Activated CD4-positive, alpha-beta T cell treated with anti-CD3 and anti-CD28 coated beads, Interleukin-2, amount 10 ng/mL, durations not matched to agents 24 days and 14 days (primary cell): Measurements from ENCODE around the gene NCOA1. TPM values are rescaled to one million over a fixed set of nuclear protein-coding genes. Genes with fewer than 3 reads are reported as not detected.

Experiments
- DNase-seq: peaks from one replicate; pipeline ENCODE4 v3.0.0; 2022
- H3K27ac Mint-ChIP-seq: one replicate; pipeline ENCODE4 v1.8.0; 2022; ENCODE audit warnings: mild to moderate bottlenecking, mixed read lengths
- H3K27me3 Mint-ChIP-seq: one replicate; pipeline ENCODE4 v1.8.0; 2022; ENCODE audit warnings: mixed read lengths
- H3K36me3 Mint-ChIP-seq: one replicate; pipeline ENCODE4 v1.8.0; 2022; ENCODE audit warnings: low read depth, mild to moderate bottlenecking, mixed read lengths
- H3K4me1 Mint-ChIP-seq: one replicate; pipeline ENCODE4 v1.8.0; 2021; ENCODE audit warnings: mixed read lengths
- H3K4me3 Mint-ChIP-seq: one replicate; pipeline ENCODE4 v1.8.0; 2022; ENCODE audit warnings: mild to moderate bottlenecking, moderate library complexity, mixed read lengths
- H3K9me3 Mint-ChIP-seq: one replicate; pipeline ENCODE4 v1.8.0; 2021; ENCODE audit warnings: mixed read lengths
- intact Hi-C: fragments of 100-400 bp; cut with micrococcal nuclease; formaldehyde crosslinking; loops from one replicate; pipeline ENCODE4 v1.15.1; 2023
- total RNA-seq: library from RNA; stranded (reverse); gene quantifications from 2 replicates; pipeline ENCODE4 v1.2.3, GENCODE V29; 2022

Gene NCOA1
- total RNA-seq, 1 donor from 2014 or later: 25.9 TPM

DNA sequence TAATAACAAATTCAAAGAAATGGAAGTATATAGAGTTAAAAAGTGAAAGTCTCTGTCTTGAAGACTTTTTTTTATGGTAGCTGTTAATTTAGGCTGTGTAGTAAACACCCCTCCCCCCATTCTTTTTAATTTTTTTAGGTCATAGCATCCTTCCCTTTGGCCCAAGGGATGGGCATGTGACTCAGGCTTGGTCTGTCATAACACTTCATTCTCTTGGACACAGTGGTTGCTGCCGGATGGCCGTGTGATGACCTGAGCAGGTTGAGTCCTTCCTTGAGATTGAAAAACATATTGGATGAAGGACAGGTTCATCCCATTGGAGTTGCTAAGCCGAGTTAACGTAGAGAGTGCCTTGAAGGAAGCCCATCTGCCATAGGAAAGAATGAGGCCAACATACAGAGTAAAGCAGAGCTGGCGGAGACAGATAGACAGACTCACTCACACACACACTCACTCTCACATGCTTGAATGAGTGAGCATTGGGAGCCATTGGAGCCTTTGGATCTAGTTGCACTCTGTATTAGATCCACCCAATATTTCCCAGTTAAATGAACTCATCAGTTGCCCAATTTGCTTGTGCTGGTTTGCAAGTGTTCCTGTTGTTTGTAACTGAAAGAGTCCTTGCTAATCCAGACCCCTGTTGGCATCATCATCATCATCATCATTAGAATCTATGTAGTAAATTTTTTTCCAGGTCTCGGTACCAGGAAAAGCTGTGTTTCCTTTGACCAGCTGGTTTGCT, 14.7 kb downstream of the NCOA1 start:
- Mint-ChIP-seq H3K4me3 (no peak overlapping the region), H3K27me3 (no peaks in the 10 kb centered on the region), H3K27ac (no peak overlapping the region), H3K4me1 (peaks cover 15% of the 10 kb centered on the region), H3K36me3 (no peaks in the 10 kb centered on the region), H3K9me3 (no peaks in the 10 kb centered on the region)
- intact Hi-C loops: no loop called here
- no peak for DNase-seq

DNA sequence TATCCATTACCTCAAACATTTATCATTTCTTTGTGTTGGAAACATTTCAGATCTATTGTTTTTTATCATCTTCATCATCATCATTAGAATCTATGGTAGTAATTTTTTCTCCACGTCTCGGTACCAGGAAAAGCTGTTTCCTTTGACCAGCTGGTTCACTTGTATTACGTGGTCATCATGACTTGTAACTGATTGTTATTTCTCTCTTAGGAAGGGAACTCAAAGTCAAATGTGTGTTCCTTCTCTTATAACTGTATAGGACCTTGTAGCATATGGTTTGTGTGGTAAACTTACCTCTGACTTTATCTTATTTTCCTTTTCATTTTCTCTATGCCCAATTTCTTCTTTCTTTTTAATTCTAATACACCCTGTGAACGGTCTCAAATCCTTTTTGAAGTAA, 16.5 kb downstream of the NCOA1 start:
- DNase-seq: no peak
- peaks cover 23% of the 10 kb centered on the region for H3K4me1 Mint-ChIP-seq
- H3K36me3 Mint-ChIP-seq: peaks cover 2% of the 10 kb centered on the region
- intact Hi-C loops: no loop called here
- H3K27ac Mint-ChIP-seq: no peak overlapping the region
- no peaks in the 10 kb centered on the region for H3K9me3 Mint-ChIP-seq
- no peak overlapping the region for H3K4me3 Mint-ChIP-seq
- H3K27me3 Mint-ChIP-seq: no peaks in the 10 kb centered on the region

DNA sequence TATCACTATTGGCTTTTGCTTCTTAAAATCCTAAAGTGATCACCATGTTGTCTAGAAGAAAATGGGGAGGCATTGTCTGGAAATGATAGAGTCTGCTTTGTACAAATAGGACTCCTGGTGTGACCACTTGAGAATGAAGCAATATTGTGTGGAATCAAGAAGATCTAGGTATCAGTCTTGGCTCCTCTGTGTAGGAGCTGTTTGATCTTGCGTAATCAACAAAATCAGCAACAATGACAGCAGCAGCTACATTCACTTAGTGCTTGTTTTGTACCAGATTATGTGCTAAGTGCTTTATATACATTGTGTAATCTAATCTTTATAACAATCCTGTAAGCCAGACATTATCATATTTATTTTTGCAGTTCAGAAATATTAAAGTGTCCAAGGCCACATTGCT, 17.8 kb downstream of the NCOA1 start:
- H3K36me3 Mint-ChIP-seq: peaks cover 2% of the 10 kb centered on the region
- H3K4me3 Mint-ChIP-seq: no peak overlapping the region
- DNase-seq: no peak
- no peak overlapping the region for H3K27ac Mint-ChIP-seq
- no peaks in the 10 kb centered on the region for H3K27me3 Mint-ChIP-seq
- H3K9me3 Mint-ChIP-seq: no peaks in the 10 kb centered on the region
- intact Hi-C loops: no loop called here
- H3K4me1 Mint-ChIP-seq: peaks cover 26% of the 10 kb centered on the region

DNA sequence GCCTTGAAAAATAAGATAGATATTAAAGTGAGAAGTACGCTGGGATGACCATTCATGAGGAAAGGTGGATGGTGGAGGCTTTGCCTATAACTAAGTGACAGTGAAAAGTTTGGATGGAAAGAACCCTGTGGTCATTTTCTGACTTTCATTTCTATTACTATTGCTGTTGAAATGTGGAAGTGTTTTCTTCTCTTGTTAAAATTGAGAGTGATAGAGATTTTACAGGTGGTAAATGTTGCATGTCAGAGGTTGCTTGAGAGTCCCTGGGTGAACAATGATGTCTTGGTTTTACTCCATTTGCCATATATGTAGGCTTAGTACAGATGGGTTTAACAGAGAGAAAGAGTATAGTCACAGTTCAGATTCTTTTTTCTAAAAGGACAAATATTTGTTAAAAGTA, 18.4 kb downstream of the NCOA1 start:
- Mint-ChIP-seq H3K9me3 (no peaks in the 10 kb centered on the region), H3K4me3 (no peak overlapping the region), H3K36me3 (peaks cover 2% of the 10 kb centered on the region), H3K4me1 (peaks cover 26% of the 10 kb centered on the region), H3K27me3 (no peaks in the 10 kb centered on the region), H3K27ac (no peak overlapping the region)
- DNase-seq: peak; percentile 13
- intact Hi-C loops: no loop called here

DNA sequence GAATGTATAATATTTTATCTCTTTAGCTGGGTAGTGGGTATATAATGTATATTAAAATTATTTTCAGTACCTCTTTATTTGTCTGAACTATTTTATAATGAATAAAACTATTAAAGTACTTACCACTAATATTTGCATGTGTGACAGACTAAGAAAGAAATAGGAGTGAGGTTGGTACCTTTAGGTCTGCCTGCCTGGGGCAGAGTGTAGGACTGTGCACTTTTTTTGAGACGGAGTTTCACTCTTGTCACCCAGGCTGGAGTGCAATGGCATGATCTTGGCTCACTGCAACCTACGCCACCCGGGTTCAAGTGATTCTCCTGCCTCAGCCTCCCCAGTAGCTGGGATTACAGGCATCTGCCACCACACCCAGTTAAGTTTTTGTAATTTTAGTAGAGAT, 18.8 kb downstream of the NCOA1 start:
- Mint-ChIP-seq H3K36me3 (peaks cover 2% of the 10 kb centered on the region), H3K27me3 (no peaks in the 10 kb centered on the region), H3K27ac (no peak overlapping the region), H3K4me1 (peaks cover 26% of the 10 kb centered on the region), H3K4me3 (no peak overlapping the region), H3K9me3 (no peaks in the 10 kb centered on the region)
- intact Hi-C loops: no loop called here
- peak; percentile 21 for DNase-seq

DNA sequence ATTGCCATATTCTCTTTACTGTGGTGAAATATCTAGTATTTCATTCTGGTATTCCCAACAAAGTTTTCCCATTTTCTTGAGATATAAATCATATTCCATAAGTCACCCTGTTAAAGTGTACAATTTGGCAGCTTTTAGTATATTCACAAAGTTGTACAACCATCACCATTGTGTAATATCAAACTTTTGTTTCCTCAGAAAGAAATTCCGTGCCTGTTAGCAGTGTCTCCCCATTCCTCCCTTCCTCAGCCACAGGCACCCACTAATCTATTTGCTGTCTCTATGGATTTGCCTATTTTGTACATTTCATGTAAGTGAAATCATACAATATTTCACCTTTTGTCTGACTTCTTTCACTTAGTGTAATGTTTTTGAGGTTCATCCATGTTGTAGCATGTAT, 19.7 kb downstream of the NCOA1 start:
- Mint-ChIP-seq H3K27ac (no peak overlapping the region), H3K4me3 (no peak overlapping the region), H3K4me1 (peaks cover 29% of the 10 kb centered on the region), H3K27me3 (no peaks in the 10 kb centered on the region), H3K9me3 (no peaks in the 10 kb centered on the region), H3K36me3 (peaks cover 2% of the 10 kb centered on the region)
- no peak for DNase-seq
- intact Hi-C loops: no loop called here

DNA sequence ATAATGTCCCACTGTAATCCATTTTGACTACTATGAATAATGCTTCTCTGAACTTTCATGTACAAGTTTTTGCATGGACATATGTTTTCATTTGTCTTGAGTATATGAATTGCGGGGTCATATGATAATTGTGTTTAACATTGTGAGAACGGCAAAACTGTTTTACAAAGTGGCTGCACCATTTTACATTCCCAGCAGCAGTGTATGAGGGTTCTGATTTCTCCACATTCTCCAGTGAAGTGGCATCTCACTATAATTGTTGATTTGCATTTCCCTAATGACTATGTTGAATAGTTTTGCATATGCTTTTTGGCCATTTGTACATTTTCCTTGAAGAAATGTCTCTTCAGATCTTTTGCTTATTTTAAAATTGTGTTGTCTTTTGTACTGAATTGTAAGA, 20.1 kb downstream of the NCOA1 start:
- intact Hi-C loops: no loop called here

DNA sequence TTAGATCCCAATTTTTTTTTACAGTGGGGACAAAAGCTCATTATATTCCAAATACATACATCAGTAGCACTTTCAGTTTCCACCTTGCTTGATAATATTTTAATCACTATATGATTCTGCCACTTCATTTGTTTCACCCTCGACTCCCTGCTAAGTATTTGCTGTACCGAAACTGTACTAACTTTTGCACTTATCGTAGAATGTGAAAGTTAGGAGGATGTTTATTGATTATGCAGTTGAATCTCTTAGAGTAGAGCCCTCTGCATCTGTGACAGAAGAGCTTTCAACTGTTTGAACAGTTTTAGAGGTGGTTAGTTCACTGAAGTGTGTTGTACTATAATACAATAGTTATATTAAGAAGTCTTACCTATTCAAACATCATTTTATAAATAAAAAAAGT, 20.8 kb downstream of the NCOA1 start:
- intact Hi-C loops: no loop called here
- H3K27ac Mint-ChIP-seq: no peak overlapping the region

More for the DNA sequence above, 20.1 kb downstream of the NCOA1 start:
- H3K9me3 Mint-ChIP-seq: no peaks in the 10 kb centered on the region
- no peak overlapping the region for H3K4me3 Mint-ChIP-seq
- H3K27ac Mint-ChIP-seq: no peak overlapping the region
- no peaks in the 10 kb centered on the region for H3K27me3 Mint-ChIP-seq
- no peak for DNase-seq
- peaks cover 2% of the 10 kb centered on the region for H3K36me3 Mint-ChIP-seq
- H3K4me1 Mint-ChIP-seq: peaks cover 28% of the 10 kb centered on the region

DNA sequence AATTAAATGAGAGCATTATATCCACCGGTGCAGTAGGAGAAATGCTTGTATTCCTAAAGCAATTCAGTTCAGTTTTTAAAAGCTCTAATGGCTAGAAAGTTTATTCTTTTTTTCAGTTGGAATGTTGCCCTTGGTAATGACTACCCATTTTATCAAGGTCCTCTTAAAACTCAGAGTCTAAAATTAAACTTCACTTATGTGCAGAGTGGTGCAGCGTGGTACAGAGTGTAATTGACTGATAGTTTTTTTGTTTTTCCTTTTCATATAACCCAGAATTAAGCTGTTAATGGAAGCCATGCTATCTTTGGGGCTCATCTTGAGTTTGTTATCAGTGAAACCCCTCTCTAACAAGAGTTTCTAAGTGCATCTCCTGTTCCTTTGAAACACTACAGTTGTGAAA, 21.4 kb downstream of the NCOA1 start:
- peaks cover 2% of the 10 kb centered on the region for H3K36me3 Mint-ChIP-seq
- no peak overlapping the region for H3K4me3 Mint-ChIP-seq
- peaks cover 30% of the 10 kb centered on the region for H3K4me1 Mint-ChIP-seq
- H3K9me3 Mint-ChIP-seq: no peaks in the 10 kb centered on the region
- no peaks in the 10 kb centered on the region for H3K27me3 Mint-ChIP-seq
- no peak overlapping the region for H3K27ac Mint-ChIP-seq
- no peak for DNase-seq
- intact Hi-C loops: no loop called here

More for the DNA sequence above, 20.8 kb downstream of the NCOA1 start:
- Mint-ChIP-seq H3K9me3 (no peaks in the 10 kb centered on the region), H3K36me3 (peaks cover 2% of the 10 kb centered on the region), H3K27me3 (no peaks in the 10 kb centered on the region), H3K4me1 (peaks cover 27% of the 10 kb centered on the region), H3K4me3 (no peak overlapping the region)
- no peak for DNase-seq

DNA sequence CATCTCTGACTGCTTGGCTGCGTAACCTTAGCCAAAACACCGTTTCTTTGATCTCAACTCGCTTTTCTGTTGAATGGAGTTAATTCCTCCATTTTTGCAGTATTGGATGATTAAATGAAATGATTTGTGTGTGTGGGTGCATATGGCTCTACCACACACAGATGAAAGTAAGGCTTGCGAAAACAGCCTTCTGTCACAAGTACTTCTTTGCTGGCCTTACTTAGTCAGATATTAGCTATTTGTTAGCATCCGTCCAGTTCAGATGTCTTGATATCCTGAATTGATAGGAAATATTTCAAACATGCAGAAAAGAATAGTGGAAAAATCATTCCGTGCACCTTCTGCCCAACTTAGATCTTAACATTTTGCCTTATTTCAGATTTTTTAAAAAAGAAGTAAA, 21.8 kb downstream of the NCOA1 start:
- DNase-seq: no peak
- no peaks in the 10 kb centered on the region for H3K27me3 Mint-ChIP-seq
- H3K9me3 Mint-ChIP-seq: no peaks in the 10 kb centered on the region
- peaks cover 29% of the 10 kb centered on the region for H3K4me1 Mint-ChIP-seq
- H3K27ac Mint-ChIP-seq: no peak overlapping the region
- intact Hi-C loops: no loop called here
- H3K4me3 Mint-ChIP-seq: no peak overlapping the region
- H3K36me3 Mint-ChIP-seq: peaks cover 2% of the 10 kb centered on the region

DNA sequence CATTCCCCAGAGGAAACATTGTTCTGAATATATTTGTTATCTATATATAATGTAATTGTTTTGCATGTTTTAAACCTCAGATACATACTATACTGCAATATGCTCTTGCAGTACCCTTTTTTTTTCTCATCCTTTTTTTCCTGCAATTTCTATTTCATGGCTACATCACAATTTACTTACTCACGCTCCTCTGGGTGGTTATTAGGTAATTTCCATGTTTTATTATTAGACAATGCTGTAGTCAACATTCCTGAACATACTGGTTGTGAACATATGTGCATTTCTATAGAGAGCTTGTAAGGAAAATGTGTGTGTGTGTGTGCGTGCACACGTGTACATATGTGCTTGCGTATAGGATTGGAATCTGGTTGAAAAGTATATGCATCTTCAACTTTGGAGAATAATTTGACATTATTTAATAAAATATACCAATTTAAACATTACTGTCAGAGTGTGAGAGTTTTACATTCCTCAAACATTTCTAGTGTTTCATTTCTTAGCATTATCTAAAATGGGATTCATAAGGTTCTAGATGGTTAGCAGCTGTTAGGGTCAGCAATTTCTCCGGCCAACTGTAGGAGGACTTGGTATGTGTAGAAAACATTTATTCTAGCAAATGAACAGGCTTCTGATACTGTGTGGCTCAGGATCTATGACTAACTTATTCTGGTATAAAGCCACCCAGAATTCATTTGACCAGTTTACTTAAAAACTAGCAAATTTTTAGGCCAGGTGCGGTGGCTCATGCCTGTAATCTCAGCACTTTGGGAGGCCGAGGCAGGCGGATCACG, 22.4 kb downstream of the NCOA1 start:
- peaks cover 28% of the 10 kb centered on the region for H3K4me1 Mint-ChIP-seq

DNA sequence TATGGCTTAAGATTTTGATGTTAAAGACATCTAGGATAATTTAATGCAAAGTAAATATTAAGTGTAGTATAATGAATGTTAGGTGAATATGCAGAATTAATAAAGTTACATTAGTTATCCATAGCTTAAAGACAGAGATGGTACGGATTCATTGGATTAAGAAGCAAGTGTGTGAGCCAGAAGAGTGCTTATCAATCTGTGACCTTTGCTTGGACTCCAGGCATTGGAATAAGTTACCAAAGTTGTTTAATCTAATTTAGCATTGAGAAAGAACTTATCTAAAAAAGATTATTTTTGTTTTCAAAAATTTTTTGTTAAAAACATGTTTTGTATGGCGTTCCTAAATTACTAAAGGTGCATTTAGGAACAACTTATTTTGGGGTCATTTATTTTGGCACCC, 23.8 kb downstream of the NCOA1 start:
- Mint-ChIP-seq H3K9me3 (no peaks in the 10 kb centered on the region), H3K4me1 (peaks cover 19% of the 10 kb centered on the region), H3K27ac (no peak overlapping the region), H3K36me3 (peaks cover 2% of the 10 kb centered on the region), H3K27me3 (no peaks in the 10 kb centered on the region), H3K4me3 (no peak overlapping the region)
- DNase-seq: no peak
- intact Hi-C loops: no loop called here

More for the DNA sequence above, 22.4 kb downstream of the NCOA1 start:
- Mint-ChIP-seq H3K9me3 (no peaks in the 10 kb centered on the region), H3K36me3 (peaks cover 2% of the 10 kb centered on the region), H3K27ac (no peak overlapping the region), H3K4me3 (no peak overlapping the region), H3K27me3 (no peaks in the 10 kb centered on the region)
- intact Hi-C loops: no loop called here
- DNase-seq: no peak

DNA sequence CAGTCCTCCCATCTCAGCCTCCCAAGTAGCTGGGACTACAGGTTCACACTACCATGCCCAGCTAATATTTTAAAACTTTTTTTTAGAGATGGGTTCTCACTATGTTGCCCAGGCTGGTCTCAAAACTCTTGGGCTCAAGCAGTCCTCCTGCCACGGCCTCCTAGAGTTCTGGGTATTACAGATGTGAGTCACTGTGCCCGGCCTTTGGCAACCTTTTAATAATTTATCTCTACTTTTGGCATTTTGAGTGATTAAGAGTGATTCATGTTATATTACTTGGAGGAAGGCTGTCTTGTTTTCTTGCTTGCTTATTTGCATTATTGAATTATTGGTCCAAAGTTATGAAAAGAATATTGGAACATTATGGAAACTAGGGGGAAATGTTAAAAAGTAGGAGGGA, 24.3 kb downstream of the NCOA1 start:
- no peak for DNase-seq
- H3K4me1 Mint-ChIP-seq: peaks cover 19% of the 10 kb centered on the region
- no peaks in the 10 kb centered on the region for H3K9me3 Mint-ChIP-seq
- H3K27me3 Mint-ChIP-seq: no peaks in the 10 kb centered on the region
- no peak overlapping the region for H3K27ac Mint-ChIP-seq
- peaks cover 2% of the 10 kb centered on the region for H3K36me3 Mint-ChIP-seq
- no peak overlapping the region for H3K4me3 Mint-ChIP-seq
- intact Hi-C loops: no loop called here

DNA sequence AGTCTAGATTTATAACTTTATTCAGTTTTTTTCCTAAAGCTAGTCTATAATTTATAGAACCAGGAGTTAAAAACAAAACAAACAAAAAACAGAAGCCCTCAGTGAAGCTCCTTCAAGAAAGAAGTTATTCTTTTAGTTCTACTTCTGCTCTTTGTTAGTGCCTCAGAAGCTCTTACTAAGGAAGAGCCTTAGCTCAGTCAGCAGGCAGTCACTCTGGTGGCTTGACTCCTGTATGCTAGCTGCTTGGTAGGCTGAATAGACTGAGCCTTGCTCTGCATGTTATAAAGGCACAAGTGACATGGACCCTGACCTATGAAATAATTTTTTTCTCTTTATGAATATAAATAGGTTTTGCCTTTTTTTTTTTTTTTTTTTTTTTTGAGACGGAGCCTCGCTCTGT, 24.8 kb downstream of the NCOA1 start:
- Mint-ChIP-seq H3K27me3 (no peaks in the 10 kb centered on the region), H3K27ac (no peak overlapping the region), H3K9me3 (no peaks in the 10 kb centered on the region), H3K4me1 (peaks cover 24% of the 10 kb centered on the region), H3K4me3 (no peak overlapping the region), H3K36me3 (peaks cover 2% of the 10 kb centered on the region)
- intact Hi-C loops: no loop called here
- no peak for DNase-seq
